H1 (cell line): ENCODE measurements around the gene MSANTD7. TPM values are rescaled to one million over a fixed set of nuclear protein-coding genes. Genes with fewer than 3 reads are reported as not detected.

Experiments used
- ATF2 ChIP-seq: IDR thresholded peaks from 2 replicates; pipeline ENCODE4 v1.6.1; 2012; ENCODE audit warnings: low read length, inconsistent platforms
- BRCA1 ChIP-seq: IDR thresholded peaks from 2 replicates; pipeline ENCODE4 v1.6.1; 2012; ENCODE audit warnings: low read depth, low read length, improper control_type of control experiment
- CREB1 ChIP-seq: IDR thresholded peaks from 2 replicates; pipeline ENCODE4 v1.6.1; 2012; ENCODE audit warnings: inconsistent platforms
- CTBP2 ChIP-seq: IDR thresholded peaks from 2 replicates; pipeline ENCODE4 v1.7.0; 2011; ENCODE audit warnings: borderline replicate concordance, mild to moderate bottlenecking, moderate library complexity, mixed read lengths, low read length; ENCODE audit not compliant: insufficient read depth, insufficient read length
- E2F6 ChIP-seq: IDR thresholded peaks from 2 replicates; pipeline ENCODE4 v1.6.1; 2012; ENCODE audit warnings: inconsistent platforms
- EZH2 ChIP-seq: fragments of 200-600 bp; sonication (generic); IDR thresholded peaks from 2 replicates; pipeline ENCODE4 v1.7.1; 2012; ENCODE audit warnings: low read depth, mild to moderate bottlenecking, moderate library complexity, low read length, inconsistent platforms; ENCODE audit not compliant: severe bottlenecking
- FOSL1 ChIP-seq: IDR thresholded peaks from 2 replicates; pipeline ENCODE4 v1.6.1; 2011; ENCODE audit warnings: mild to moderate bottlenecking, low read depth, low read length, moderate library complexity; ENCODE audit not compliant: insufficient read depth
- GTF2F1 ChIP-seq: IDR thresholded peaks from 2 replicates; pipeline ENCODE4 v1.6.1; 2012; ENCODE audit warnings: low read depth, low read length, improper control_type of control experiment, borderline replicate concordance
- KDM4A ChIP-seq: IDR thresholded peaks from one replicate; pipeline ENCODE4 v1.7.1; 2012; ENCODE audit warnings: low read depth, mild to moderate bottlenecking, moderate library complexity, low read length, inconsistent platforms; ENCODE audit not compliant: severe bottlenecking
- KDM5A ChIP-seq: fragments of 200-600 bp; IDR thresholded peaks from 2 replicates; pipeline ENCODE4 v1.7.1; 2012; ENCODE audit warnings: mild to moderate bottlenecking, low read length, inconsistent platforms, mixed read lengths
- MAFK ChIP-seq: IDR thresholded peaks from 2 replicates; pipeline ENCODE4 v1.6.1; 2012; ENCODE audit warnings: low read depth, mild to moderate bottlenecking, improper control_type of control experiment, low read length
- PHF8 ChIP-seq: fragments of 200-600 bp; sonication (generic); conservative IDR thresholded peaks from 2 replicates; pipeline ENCODE4 v1.7.1; 2012; ENCODE audit warnings: low read depth, mild to moderate bottlenecking, inconsistent platforms, low read length, moderate library complexity
- POLR2A ChIP-seq, 2 experiments: IDR thresholded peaks; 1 replicate in 1 of 2; 2 replicates in 1 of 2; pipeline ENCODE4 v1.6.1; 2011; ENCODE audit warnings: low read depth in 2 of 2, low read length in 2 of 2, mild to moderate bottlenecking in 2 of 2; ENCODE audit errors: control extremely low read depth in 1 of 2
- RAD21 ChIP-seq, 2 experiments: IDR thresholded peaks in 1 of 2; conservative IDR thresholded peaks in 1 of 2; 2 replicates each; pipeline ENCODE4 v1.6.1; 2011; ENCODE audit warnings: low read depth in 2 of 2, low read length in 2 of 2, improper control_type of control experiment in 1 of 2, inconsistent platforms in 1 of 2, mild to moderate bottlenecking in 1 of 2, moderate library complexity in 1 of 2
- RFX5 ChIP-seq: IDR thresholded peaks from 2 replicates; pipeline ENCODE4 v1.6.1; 2011; ENCODE audit warnings: low read depth, low read length, improper control_type of control experiment, borderline replicate concordance
- SIRT6 ChIP-seq: IDR thresholded peaks from one replicate; pipeline ENCODE4 v1.7.1; 2012; ENCODE audit warnings: low read length, inconsistent platforms
- SP2 ChIP-seq: IDR thresholded peaks from 2 replicates; pipeline ENCODE4 v1.6.1; 2012; ENCODE audit warnings: mild to moderate bottlenecking, low read length, inconsistent platforms
- SP4 ChIP-seq: IDR thresholded peaks from 2 replicates; pipeline ENCODE4 v1.6.1; 2012; ENCODE audit warnings: low read length, inconsistent platforms
- TBP ChIP-seq: IDR thresholded peaks from 2 replicates; pipeline ENCODE4 v1.6.1; 2011; ENCODE audit warnings: low read depth, low read length, improper control_type of control experiment
- TEAD4 ChIP-seq: IDR thresholded peaks from 2 replicates; pipeline ENCODE4 v1.6.1; 2012; ENCODE audit warnings: low read depth, low read length, inconsistent platforms, mixed read lengths
- USF2 ChIP-seq: IDR thresholded peaks from 2 replicates; pipeline ENCODE4 v1.6.1; 2011; ENCODE audit warnings: low read length, improper control_type of control experiment
- polyA plus RNA-seq, 7 experiments: library from polyadenylated mRNA; depleted of rRNA in 3 of 7; stranded (reverse) in 5 of 7; unstranded in 2 of 7; fragments of >200 nt in 5 of 7; fragments of 200-250 nt in 2 of 7; gene quantifications; 1 replicate in 5 of 7; 2 replicates in 1 of 7; 4 replicates in 1 of 7; pipeline versions ENCODE4 v1.2.1 to v1.2.3, GENCODE V29; 2011 to 2013; ENCODE audit warnings: missing spikeins in 2 of 7, mixed read lengths in 2 of 7
- total RNA-seq: library from RNA; stranded (reverse); fragmentation: NEBNext Ultra II Directional; extraction: Animal tissue kit (Norgen Biotek cat#: 25700); gene quantifications from 2 replicates; pipeline ENCODE4 v1.2.1, GENCODE V29; 2021

Gene MSANTD7
- total and polyA plus RNA-seq, 2 of the 8 experiments (the other 6 are each of a cell fraction or from before 2014, with no cell fraction given): 5.0 to 15.2 TPM

GRCh38 chr10:14837757-14838581 is at the start of gene MSANTD7, which contains the start of the genes CDNF and HSPA14 (continued):
- TF ChIP-seq RAD21 (IDR thresholded peaks at IDR 0.05 in 1 of 2, conservative IDR thresholded peaks at IDR 0.05 in 1 of 2; ENCODE audit: low read depth in 2 of 2, low read length in 2 of 2): no peak
- TF ChIP-seq POLR2A (IDR thresholded peaks at IDR 0.05; ENCODE audit: control extremely low read depth in 1 of 2, low read depth in 2 of 2, low read length in 2 of 2): peak; percentile 84 to 93
- no peak for TF ChIP-seq FOSL1
- TF ChIP-seq SIRT6: no peak
- 0 out of 2 replicates have a peak, but pooled peaks have one; percentile 41 for TF ChIP-seq ATF2
- TF ChIP-seq PHF8: peak; percentile 85
- TF ChIP-seq RFX5: peak; percentile 99
- TF ChIP-seq BRCA1: no peak
- peak; percentile 97 for TF ChIP-seq CREB1
- no peak for TF ChIP-seq EZH2
- TF ChIP-seq SP2: no peak
- TF ChIP-seq TBP: peak; percentile 88
- no peak for TF ChIP-seq MAFK
- no peak for TF ChIP-seq USF2
- peak; percentile 64 for TF ChIP-seq KDM4A
- peak; percentile 30; the same call in 1 of the 2 replicates for TF ChIP-seq SP4
- TF ChIP-seq KDM5A: 0 out of 2 replicates have a peak, but pooled peaks have one; percentile 25
- no peak for TF ChIP-seq CTBP2
- TF ChIP-seq TEAD4: peak; percentile 97
- peak; percentile 80 for TF ChIP-seq E2F6
- peak; percentile 56; the same call in 1 of the 2 replicates for TF ChIP-seq GTF2F1
